Kidney (tissue), 14 donors: Measurements from ENCODE around the gene PYGB. TPM values are rescaled to one million over a fixed set of nuclear protein-coding genes. Genes with fewer than 3 reads are reported as not detected.
"Not testable (repeated sequence)": the region's sequence is repeated elsewhere in the genome, so short reads cannot be mapped to it uniquely, and the experiment has no call there.

Source experiments
- DNase-seq, 5 donors: peaks; one replicate each; pipeline ENCODE4 v3.0.0-alpha.2; 2013 to 2020
- FAIRE-seq: peaks from 2 replicates; lab custom pipeline; 2012; peaks lifted over from hg19 to GRCh38; lab: Jason Lieb, UNC
- H3K27ac ChIP-seq, 2 donors: one replicate each; pipeline ENCODE4 v1.7.0; 2013; ENCODE audit warnings: low read depth in 2 of 2, low read length in 2 of 2, inconsistent platforms in 1 of 2
- H3K27me3 ChIP-seq: one replicate; pipeline ENCODE4 v1.7.1; 2013; ENCODE audit warnings: low read length, inconsistent platforms; ENCODE audit not compliant: control insufficient read depth, insufficient read depth
- H3K36me3 ChIP-seq, 3 donors: one replicate each; pipeline versions ENCODE4 v1.7.0 to v1.7.1; 2013; ENCODE audit warnings: low read length in 3 of 3, control low read depth in 1 of 3, inconsistent platforms in 1 of 3; ENCODE audit not compliant: insufficient read depth in 3 of 3, control insufficient read depth in 2 of 3
- H3K4me1 ChIP-seq, 3 donors: one replicate each; pipeline versions ENCODE4 v1.7.0 to v1.7.1; 2013; ENCODE audit warnings: low read length in 3 of 3, inconsistent platforms in 1 of 3, low read depth in 1 of 3; ENCODE audit not compliant: control insufficient read depth in 2 of 3, insufficient read depth in 2 of 3
- H3K4me3 ChIP-seq, 3 donors: one replicate each; pipeline versions ENCODE4 v1.7.0 to v1.8.1; 2013; ENCODE audit warnings: low read length in 3 of 3, control low read depth in 1 of 3, inconsistent platforms in 1 of 3
- H3K9ac ChIP-seq, 3 donors: one replicate each; pipeline versions ENCODE4 v1.7.0 to v1.7.1; 2013; ENCODE audit warnings: low read length in 3 of 3, control low read depth in 1 of 3, inconsistent platforms in 1 of 3
- H3K9me3 ChIP-seq, 3 donors: one replicate each; pipeline versions ENCODE4 v1.7.0 to v1.7.1; 2013; ENCODE audit warnings: low read length in 3 of 3, control low read depth in 1 of 3, inconsistent platforms in 1 of 3; ENCODE audit not compliant: control insufficient read depth in 2 of 3, insufficient read depth in 1 of 3
- intact Hi-C: fragments of 100-400 bp; cut with DNase I; formaldehyde crosslinking; loops from one replicate; pipeline ENCODE4 v1.11.1; 2022
- polyA plus RNA-seq: library from polyadenylated mRNA; stranded (reverse); fragments of 350-450 nt; fragmentation: Illumina TruSeq; extraction: RNeasy Lipid Tissue Mini Kit (QIAGEN cat#74804); gene quantifications from one replicate; pipeline ENCODE4 v1.2.3, GENCODE V29; 2014; ENCODE audit warnings: low read depth, low replicate concordance; ENCODE audit not compliant: insufficient read depth
- total RNA-seq: library from RNA; stranded (reverse); fragmentation: NEBNext Ultra II Directional; extraction: Animal tissue kit (Norgen Biotek cat#: 25700); gene quantifications from one replicate; pipeline ENCODE4 v1.2.1, GENCODE V29; 2021
- TF ChIP-seq, protein P1 (sequence below): IDR thresholded peaks from 3 replicates; pipeline ENCODE4 v1.5.1; 2012; ENCODE audit warnings: mild to moderate bottlenecking, moderate library complexity, borderline replicate concordance; ENCODE audit not compliant: insufficient read depth; ENCODE audit errors: extremely low read depth
- donor health status: control.
- donor health status: control.
- donor health status: control.
- donor health status: control.
- donor health status: control.
- donor health status: DM: yes; HTN: yes; CAD: no.
- donor health status: Normal renal cell carcinoma (clear cell type).

The PYGB gene
- total and polyA plus RNA-seq, 2 donors from 2014 or later, result 50.9 to 176 TPM

DNA sequence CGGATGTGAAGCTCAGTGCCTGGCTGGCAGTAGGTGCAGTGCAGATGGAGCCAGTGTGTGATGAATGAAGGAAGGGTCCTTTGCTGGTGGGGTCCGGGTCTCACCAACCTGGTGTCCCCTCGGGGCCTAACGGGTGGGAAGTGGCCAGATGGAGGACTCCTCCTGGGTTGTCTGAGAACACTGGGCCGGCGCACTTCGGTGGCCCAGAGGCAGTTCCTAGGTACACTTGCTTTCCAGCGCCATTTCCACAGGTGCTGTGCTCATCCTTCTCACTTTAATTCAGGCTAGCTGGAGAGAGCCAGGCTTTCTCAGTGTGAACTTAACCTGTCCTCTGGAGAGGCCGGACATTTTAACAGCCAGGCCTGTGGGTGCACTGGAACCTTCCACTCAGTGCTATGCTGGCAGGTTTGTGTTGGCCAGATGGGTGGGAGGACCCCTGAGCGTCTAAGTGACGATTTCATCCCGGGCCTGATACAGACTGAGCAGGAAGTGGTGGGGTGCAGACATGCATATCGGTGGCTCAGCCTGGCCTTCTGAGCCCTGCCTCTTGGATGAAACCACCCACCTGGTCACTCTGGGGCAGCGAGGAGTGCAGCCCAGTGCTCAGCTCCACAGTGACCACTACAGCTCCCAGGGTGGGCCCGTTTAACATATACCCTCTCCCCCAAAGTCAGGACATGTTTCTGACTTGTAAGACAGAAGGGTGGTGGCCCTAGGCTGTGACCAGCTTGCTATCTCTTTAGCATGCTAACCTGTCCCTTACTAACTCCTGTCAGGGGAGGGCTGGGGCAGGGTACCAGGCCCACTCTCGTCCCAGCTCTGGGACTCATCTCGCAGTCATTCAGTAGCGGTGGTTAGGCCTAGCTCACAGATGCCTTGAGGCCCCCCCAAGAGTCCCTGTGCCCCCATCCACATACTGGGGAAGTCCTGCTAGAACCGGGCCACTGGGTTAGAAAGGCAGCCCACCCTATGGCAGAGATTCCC lies 8.2 kb upstream of the PYGB start:
- no peak for FAIRE-seq
- no peak for DNase-seq
- H3K36me3 ChIP-seq, result no peaks in the 10 kb centered on the region
- intact Hi-C loops, result no loop called here
- H3K27me3 ChIP-seq, result no peaks in the 10 kb centered on the region
- TF ChIP-seq, protein P1, sequence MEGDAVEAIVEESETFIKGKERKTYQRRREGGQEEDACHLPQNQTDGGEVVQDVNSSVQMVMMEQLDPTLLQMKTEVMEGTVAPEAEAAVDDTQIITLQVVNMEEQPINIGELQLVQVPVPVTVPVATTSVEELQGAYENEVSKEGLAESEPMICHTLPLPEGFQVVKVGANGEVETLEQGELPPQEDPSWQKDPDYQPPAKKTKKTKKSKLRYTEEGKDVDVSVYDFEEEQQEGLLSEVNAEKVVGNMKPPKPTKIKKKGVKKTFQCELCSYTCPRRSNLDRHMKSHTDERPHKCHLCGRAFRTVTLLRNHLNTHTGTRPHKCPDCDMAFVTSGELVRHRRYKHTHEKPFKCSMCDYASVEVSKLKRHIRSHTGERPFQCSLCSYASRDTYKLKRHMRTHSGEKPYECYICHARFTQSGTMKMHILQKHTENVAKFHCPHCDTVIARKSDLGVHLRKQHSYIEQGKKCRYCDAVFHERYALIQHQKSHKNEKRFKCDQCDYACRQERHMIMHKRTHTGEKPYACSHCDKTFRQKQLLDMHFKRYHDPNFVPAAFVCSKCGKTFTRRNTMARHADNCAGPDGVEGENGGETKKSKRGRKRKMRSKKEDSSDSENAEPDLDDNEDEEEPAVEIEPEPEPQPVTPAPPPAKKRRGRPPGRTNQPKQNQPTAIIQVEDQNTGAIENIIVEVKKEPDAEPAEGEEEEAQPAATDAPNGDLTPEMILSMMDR, result no peak
- no peak overlapping the region for H3K9ac ChIP-seq
- no peak overlapping the region for H3K4me3 ChIP-seq
- H3K4me1 ChIP-seq, result peaks cover 2 to 3% (median 3%) of the 10 kb centered on the region in 3 donors
- no peak overlapping the region for H3K27ac ChIP-seq
- no peaks in the 10 kb centered on the region for H3K9me3 ChIP-seq

DNA sequence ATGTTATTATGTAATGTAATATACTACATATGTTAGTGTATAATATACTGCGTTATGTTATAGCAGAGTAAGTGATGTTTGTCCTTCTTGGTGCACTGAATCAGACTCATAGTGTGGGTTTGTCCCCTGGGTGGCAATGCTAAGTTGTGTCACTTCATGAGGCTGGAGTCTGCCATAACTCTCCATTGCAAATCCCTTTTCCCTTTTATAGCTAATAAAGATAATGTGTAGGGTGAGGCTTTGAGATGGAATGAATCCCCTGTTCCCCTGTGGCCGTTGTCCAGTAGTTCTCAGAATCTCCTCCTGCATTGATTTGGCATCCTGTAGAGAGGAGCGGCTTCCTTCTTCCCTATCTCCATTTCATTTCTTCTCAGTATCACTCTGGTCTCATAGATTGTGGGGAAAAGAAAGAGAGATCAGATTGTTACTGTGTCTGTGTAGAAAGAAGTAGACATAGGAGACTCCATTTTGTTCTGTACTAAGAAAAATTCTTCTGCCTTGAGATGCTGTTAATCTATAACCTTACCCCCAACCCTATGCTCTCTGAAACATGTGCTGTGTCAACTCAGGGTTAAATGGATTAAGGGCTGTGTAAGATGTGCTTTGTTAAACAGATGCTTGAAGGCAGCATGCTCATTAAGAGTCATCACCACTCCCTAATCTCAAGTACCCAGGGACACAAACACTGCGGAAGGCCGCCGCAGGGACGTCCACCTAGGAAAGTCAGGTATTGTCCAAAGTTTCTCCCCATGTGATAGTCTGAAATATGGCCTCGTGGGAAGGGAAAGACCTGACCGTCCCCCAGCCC lies 6.8 kb upstream of the PYGB start:
- H3K27ac ChIP-seq, H3K4me3 ChIP-seq, H3K27me3 ChIP-seq, H3K9ac ChIP-seq, H3K9me3 ChIP-seq, H3K36me3 ChIP-seq, H3K4me1 ChIP-seq, DNase-seq, FAIRE-seq, intact Hi-C loops: not testable (repeated sequence)

DNA sequence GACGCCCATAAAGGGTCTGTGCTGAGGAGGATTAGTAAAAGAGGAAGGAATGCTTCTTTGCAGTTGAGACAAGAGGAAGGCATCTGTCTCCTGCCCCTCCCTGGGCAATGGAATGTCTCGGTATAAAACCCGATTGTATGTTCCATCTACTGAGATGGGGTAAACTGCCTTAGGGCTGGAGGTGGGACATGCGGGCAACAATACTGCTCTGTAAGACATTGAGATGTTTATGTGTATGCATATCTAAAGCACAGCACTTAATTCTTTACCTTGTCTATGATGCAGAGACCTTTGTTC lies 6.3 kb upstream of the PYGB start:
- H3K9ac ChIP-seq, intact Hi-C loops, H3K36me3 ChIP-seq, DNase-seq, FAIRE-seq, H3K4me1 ChIP-seq, H3K27me3 ChIP-seq, H3K27ac ChIP-seq, H3K9me3 ChIP-seq, H3K4me3 ChIP-seq: not testable (repeated sequence)

DNA sequence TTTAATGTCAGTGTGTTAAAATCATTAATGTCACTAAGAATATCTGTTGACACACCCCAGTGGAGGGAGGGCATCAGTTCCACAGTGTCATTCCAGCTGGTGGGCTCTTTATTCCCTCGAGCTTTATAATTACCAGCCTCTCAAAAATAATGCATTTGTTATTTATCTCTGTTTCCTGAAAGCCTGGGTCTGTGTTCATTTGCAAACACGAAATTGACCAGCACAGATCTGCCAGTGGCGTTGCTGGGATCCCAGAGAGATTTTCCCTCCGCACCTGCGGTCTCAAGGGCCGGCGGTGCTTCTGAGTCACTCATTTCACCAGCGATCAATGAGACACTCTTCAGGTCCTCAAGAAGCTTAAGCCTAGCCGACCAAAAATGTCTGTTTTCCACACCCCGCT lies 5.7 kb upstream of the PYGB start:
- Histone ChIP-seq H3K27me3 (no peaks in the 10 kb centered on the region), H3K9me3 (no peaks in the 10 kb centered on the region)
- intact Hi-C loops, result no loop called here

More for the DNA sequence above, 5.7 kb upstream of the PYGB start:
- Histone ChIP-seq H3K9ac (no peak overlapping the region), H3K36me3 (no peaks in the 10 kb centered on the region), H3K4me3 (no peak overlapping the region), H3K4me1 (peaks cover 0 to 5% (median 0%) of the 10 kb centered on the region in 3 donors), H3K27ac (no peak overlapping the region)
- TF ChIP-seq, protein P1, result no peak
- DNase-seq, result no peak
- no peak for FAIRE-seq
